Ovary (tissue), 9 donors: ENCODE data around the gene PTPN3. TPM values are rescaled to one million over a fixed set of nuclear protein-coding genes. Genes with fewer than 3 reads are reported as not detected.

ENCODE experiments used
- DNase-seq, 5 donors: peaks; one replicate each; pipeline ENCODE4 v3.0.0-alpha.2; 2019 to 2020
- H3K27ac ChIP-seq, 2 donors: fragments of 200-600 bp; one replicate each; pipeline versions ENCODE4 v1.5.1 to v1.8.0; 2019 to 2022
- H3K27me3 ChIP-seq: fragments of 200-600 bp; one replicate; pipeline ENCODE4 v1.8.0; 2022
- H3K36me3 ChIP-seq: fragments of 200-600 bp; sonication (generic); one replicate; pipeline ENCODE4 v1.5.1; 2019
- H3K4me1 ChIP-seq: one replicate; pipeline ENCODE4 v1.8.1; 2013; ENCODE audit warnings: mild to moderate bottlenecking, moderate library complexity; ENCODE audit not compliant: insufficient read depth
- H3K4me3 ChIP-seq: fragments of 200-600 bp; sonication (generic); one replicate; pipeline ENCODE4 v1.5.1; 2017
- H3K9me3 ChIP-seq, 2 donors: fragments of 200-600 bp in 1 of 2; sonication (generic) in 1 of 2; one replicate each; pipeline versions ENCODE4 v1.5.1 to v1.8.1; 2013 to 2019; ENCODE audit warnings: mild to moderate bottlenecking in 1 of 2, moderate library complexity in 1 of 2
- EP300 ChIP-seq: sonication (generic); formaldehyde crosslinking; IDR thresholded peaks from one replicate; pipeline ENCODE4 v1.6.1; 2017; ENCODE audit warnings: antibody characterized with exemption
- POLR2A ChIP-seq: fragments of 450-650 bp; IDR thresholded peaks from one replicate; pipeline ENCODE4 v1.6.1; 2017; ENCODE audit warnings: antibody characterized with exemption, mild to moderate bottlenecking, moderate library complexity
- WGBS, 3 donors: extraction: QIAGEN DNeasy Blood & Tissue Kit in 1 of 3; methylation state at CpG; one replicate each; pipeline versions ENCODE4 v1.1.5 to v1.1.7; 2013 to 2017; 5-methylcytosine and 5-hydroxymethylcytosine counted together
- intact Hi-C, 4 donors: fragments of 100-400 bp; cut with DNase I; formaldehyde crosslinking; loops; one replicate each; pipeline versions ENCODE4 v1.11.0 to v1.15.1; 2022 to 2023
- polyA plus RNA-seq, 2 donors: library from polyadenylated mRNA; stranded (reverse); fragments of 200-250 nt in 1 of 2; fragments of 350-450 nt in 1 of 2; fragmentation: Illumina TruSeq in 1 of 2; extraction: RNeasy Lipid Tissue Mini Kit (QIAGEN cat#74804) in 1 of 2; gene quantifications; one replicate each; pipeline ENCODE4 v1.2.3, GENCODE V29; 2013 to 2014
- total RNA-seq, 7 donors: library from RNA; depleted of rRNA in 2 of 7; stranded (reverse); fragments of >200 nt in 2 of 7; fragmentation: NEBNext Ultra II Directional in 3 of 7; extraction: Animal tissue kit (Norgen Biotek cat#: 25700) in 3 of 7; gene quantifications; one replicate each; pipeline versions ENCODE4 v1.1.0 to v1.2.4, GENCODE V29; 2016 to 2023
- TF ChIP-seq, protein P1 (sequence below), 3 donors: fragments of 450-650 bp in 2 of 3; fragments of 200-600 bp in 1 of 3; IDR thresholded peaks; one replicate each; pipeline versions ENCODE4 v1.5.1 to v1.8.0; 2016 to 2022; ENCODE audit warnings: antibody characterized with exemption in 3 of 3, mild to moderate bottlenecking in 1 of 3
- donor health status: DM: no; HTN: no; CAD: no; lungs with moderate emphysema.
- donor health status: DM: no; HTN: no; CAD: no.
- donor health status: Bipolar disorder and iron deficiency.
- donor health status: DM: yes; HTN: yes; CAD: no.
- donor health status: DM: no; HTN: no; CAD: no.
- donor health status: DM: yes; HTN: yes; CAD: no.

The PTPN3 gene
- total and polyA plus RNA-seq, 9 donors, result 0.20 to 17.8 (median 1.6) TPM

DNA sequence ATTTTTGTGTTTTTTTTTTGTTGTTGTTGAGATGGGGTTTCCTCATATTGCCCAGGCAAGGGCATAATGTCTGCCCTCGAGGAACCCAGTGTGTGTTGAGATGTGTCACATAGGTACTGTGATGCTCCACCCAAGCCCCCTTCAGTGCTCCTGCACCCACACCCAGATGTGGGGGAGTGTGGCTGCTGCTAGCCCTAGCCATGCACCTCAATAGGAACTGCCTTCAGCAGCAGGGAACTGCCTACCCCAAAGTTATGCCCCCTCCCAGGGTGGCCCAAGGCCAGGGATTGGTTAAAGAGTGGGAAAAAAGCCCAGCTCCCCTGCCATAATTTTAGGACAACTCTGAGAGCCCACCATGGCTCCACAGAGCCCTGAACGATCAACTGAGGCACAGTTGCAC, 143.9 kb downstream of the PTPN3 start:
- intact Hi-C loops, result no loop called here
- 65 to 85% (median 74%) methylated on average over 2 of the region's 2 CpGs for WGBS, 3 donors
- TF ChIP-seq EP300, result no peak
- TF ChIP-seq, protein P1, sequence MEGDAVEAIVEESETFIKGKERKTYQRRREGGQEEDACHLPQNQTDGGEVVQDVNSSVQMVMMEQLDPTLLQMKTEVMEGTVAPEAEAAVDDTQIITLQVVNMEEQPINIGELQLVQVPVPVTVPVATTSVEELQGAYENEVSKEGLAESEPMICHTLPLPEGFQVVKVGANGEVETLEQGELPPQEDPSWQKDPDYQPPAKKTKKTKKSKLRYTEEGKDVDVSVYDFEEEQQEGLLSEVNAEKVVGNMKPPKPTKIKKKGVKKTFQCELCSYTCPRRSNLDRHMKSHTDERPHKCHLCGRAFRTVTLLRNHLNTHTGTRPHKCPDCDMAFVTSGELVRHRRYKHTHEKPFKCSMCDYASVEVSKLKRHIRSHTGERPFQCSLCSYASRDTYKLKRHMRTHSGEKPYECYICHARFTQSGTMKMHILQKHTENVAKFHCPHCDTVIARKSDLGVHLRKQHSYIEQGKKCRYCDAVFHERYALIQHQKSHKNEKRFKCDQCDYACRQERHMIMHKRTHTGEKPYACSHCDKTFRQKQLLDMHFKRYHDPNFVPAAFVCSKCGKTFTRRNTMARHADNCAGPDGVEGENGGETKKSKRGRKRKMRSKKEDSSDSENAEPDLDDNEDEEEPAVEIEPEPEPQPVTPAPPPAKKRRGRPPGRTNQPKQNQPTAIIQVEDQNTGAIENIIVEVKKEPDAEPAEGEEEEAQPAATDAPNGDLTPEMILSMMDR (IDR thresholded peaks at IDR 0.05), result no peak
- TF ChIP-seq POLR2A, result no peak

DNA sequence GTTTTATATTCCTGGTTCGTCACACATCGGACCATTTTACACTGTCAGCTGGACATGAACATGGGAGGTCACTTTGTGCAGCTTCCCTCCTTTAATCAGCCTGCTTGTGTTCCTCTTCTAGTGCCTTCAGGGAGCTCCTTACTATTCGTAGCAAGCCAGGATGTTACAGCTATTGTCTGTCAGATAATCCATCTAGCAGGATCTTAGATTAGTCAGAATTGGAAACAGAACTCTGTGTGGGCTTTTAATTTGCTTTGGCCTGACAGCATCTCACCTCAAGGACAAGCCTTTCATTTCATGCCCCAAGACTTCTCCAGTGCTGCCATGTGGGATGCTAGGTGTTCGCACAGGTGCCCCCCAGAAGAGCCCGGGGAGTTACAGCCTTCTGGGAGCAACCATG, 147.1 kb downstream of the PTPN3 start:
- Histone ChIP-seq H3K27me3 (no peaks in the 10 kb centered on the region), H3K27ac (no peak overlapping the region), H3K36me3 (no peaks in the 10 kb centered on the region), H3K4me3 (no peak overlapping the region), H3K4me1 (no peaks in the 10 kb centered on the region), H3K9me3 (no peaks in the 10 kb centered on the region)
- intact Hi-C loops, result no loop called here
- WGBS, 3 donors, result 68 to 73% (median 70%) methylated on average over 5 of the region's 5 CpGs
- DNase-seq, result no peak
- TF ChIP-seq POLR2A (no peak), EP300 (no peak)
- TF ChIP-seq, protein P1 (IDR thresholded peaks at IDR 0.05), result no peak

More for the DNA sequence above, 143.9 kb downstream of the PTPN3 start:
- no peaks in the 10 kb centered on the region for H3K36me3 ChIP-seq
- H3K9me3 ChIP-seq, result no peaks in the 10 kb centered on the region
- no peak overlapping the region for H3K27ac ChIP-seq
- no peak overlapping the region for H3K4me3 ChIP-seq
- no peak for DNase-seq
- H3K27me3 ChIP-seq, result no peaks in the 10 kb centered on the region
- no peaks in the 10 kb centered on the region for H3K4me1 ChIP-seq

DNA sequence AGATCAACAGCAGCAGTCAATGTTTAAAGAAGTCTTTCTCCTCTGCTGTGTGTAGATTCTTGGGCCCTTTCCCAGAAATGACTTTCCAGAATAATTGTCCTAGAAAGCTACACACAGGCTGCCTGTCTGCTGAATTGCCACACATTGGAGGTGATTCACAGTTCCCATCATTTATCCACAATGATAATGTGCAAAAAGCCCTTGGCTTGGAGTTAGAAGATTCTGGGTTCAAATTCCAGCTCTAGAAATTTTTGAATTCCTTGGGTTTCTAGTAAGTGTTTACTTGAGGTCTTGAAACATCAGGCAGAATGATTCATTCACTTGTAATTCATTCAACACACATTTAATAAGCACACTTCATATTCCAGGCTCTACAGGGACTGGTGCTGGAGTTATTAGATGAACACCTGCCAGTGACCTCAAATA, 148.7 kb downstream of the PTPN3 start:
- DNase-seq, result no peak

DNA sequence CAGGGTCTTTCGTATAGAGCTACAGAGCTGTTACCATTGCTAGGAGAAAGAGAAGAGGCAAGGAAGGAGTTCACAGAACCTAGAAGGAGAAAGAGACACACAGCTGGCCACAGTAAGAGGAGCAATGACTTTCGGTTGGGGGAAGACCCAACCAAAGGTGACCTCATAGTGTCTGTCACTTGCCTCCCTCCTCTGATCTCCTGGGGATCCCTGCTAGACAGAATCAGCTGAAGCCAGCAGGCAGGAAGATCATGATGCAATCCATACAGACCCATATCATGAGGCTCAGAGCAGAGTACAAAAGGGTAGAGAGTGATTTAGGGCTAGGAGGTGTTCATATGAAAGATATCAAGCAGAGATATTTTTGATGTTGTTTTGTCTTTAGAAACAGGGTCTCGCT, 151.2 kb downstream of the PTPN3 start:
- Histone ChIP-seq H3K4me1 (no peaks in the 10 kb centered on the region), H3K9me3 (no peaks in the 10 kb centered on the region), H3K36me3 (no peaks in the 10 kb centered on the region), H3K27ac (no peak overlapping the region), H3K27me3 (no peaks in the 10 kb centered on the region), H3K4me3 (no peak overlapping the region)
- DNase-seq, result no peak
- intact Hi-C loops, result no loop called here
- TF ChIP-seq POLR2A (no peak), EP300 (no peak)
- TF ChIP-seq, protein P1 (IDR thresholded peaks at IDR 0.05), result no peak
- WGBS, 3 donors, result 54 to 67% (median 62%) methylated on average over 3 of the region's 3 CpGs

More for the DNA sequence above, 148.7 kb downstream of the PTPN3 start:
- Histone ChIP-seq H3K9me3 (no peaks in the 10 kb centered on the region), H3K27ac (no peak overlapping the region), H3K36me3 (no peaks in the 10 kb centered on the region), H3K4me1 (no peaks in the 10 kb centered on the region), H3K4me3 (no peak overlapping the region), H3K27me3 (no peaks in the 10 kb centered on the region)
- no peak for TF ChIP-seq POLR2A
- no peak for TF ChIP-seq EP300
- TF ChIP-seq, protein P1 (IDR thresholded peaks at IDR 0.05), result no peak
- intact Hi-C loops, result no loop called here
